Natural killer cell treated with Interleukin-12 subunit alpha and Interleukin-12 subunit beta and Interleukin-15 and Interleukin-18, amount 100 ng/mL, for 72 hours (primary cell): ENCODE results near the gene INTS12. TPM values are rescaled to one million over a fixed set of nuclear protein-coding genes. Genes with fewer than 3 reads are reported as not detected.
"Not testable (repeated sequence)": the region's sequence is repeated elsewhere in the genome, so short reads cannot be mapped to it uniquely, and the experiment has no call there.

Experiments used
- ATAC-seq, 2 donors: fragments of 150-1000 bp; cut with Tn5 transposase in 1 of 2; sonication (Bioruptor Pico), chemical (Tn5 transposase) in 1 of 2; 2 replicates each; pipeline ENCODE4 v1.10.0; 2021
- DNase-seq: peaks from one replicate; pipeline ENCODE4 v3.0.0; 2022; ENCODE audit warnings: low spot score
- H3K27ac Mint-ChIP-seq, 2 donors: 1 replicate in 1 of 2; 2 replicates in 1 of 2; pipeline ENCODE4 v1.8.0; 2022; ENCODE audit warnings: mixed read lengths in 2 of 2, mild to moderate bottlenecking in 1 of 2, moderate library complexity in 1 of 2
- H3K27me3 Mint-ChIP-seq, 2 donors: 1 replicate in 1 of 2; 2 replicates in 1 of 2; pipeline ENCODE4 v1.8.0; 2022; ENCODE audit warnings: mixed read lengths in 2 of 2
- H3K36me3 Mint-ChIP-seq: one replicate; pipeline ENCODE4 v1.8.0; 2022; ENCODE audit warnings: mixed read lengths
- H3K4me1 Mint-ChIP-seq, 2 donors: 1 replicate in 1 of 2; 2 replicates in 1 of 2; pipeline ENCODE4 v1.8.0; 2022; ENCODE audit warnings: low read depth in 2 of 2, mixed read lengths in 2 of 2, mild to moderate bottlenecking in 1 of 2
- H3K4me3 Mint-ChIP-seq: one replicate; pipeline ENCODE4 v1.8.0; 2022; ENCODE audit warnings: mixed read lengths
- H3K9me3 Mint-ChIP-seq: 2 replicates; pipeline ENCODE4 v1.8.0; 2022; ENCODE audit warnings: mixed read lengths
- total RNA-seq, 2 donors: library from RNA; stranded (reverse); gene quantifications; one replicate each; pipeline ENCODE4 v1.2.3, GENCODE V29; 2022

The INTS12 gene
- total RNA-seq, 2 donors from 2014 or later, result 20.4 to 24.4 TPM

DNA sequence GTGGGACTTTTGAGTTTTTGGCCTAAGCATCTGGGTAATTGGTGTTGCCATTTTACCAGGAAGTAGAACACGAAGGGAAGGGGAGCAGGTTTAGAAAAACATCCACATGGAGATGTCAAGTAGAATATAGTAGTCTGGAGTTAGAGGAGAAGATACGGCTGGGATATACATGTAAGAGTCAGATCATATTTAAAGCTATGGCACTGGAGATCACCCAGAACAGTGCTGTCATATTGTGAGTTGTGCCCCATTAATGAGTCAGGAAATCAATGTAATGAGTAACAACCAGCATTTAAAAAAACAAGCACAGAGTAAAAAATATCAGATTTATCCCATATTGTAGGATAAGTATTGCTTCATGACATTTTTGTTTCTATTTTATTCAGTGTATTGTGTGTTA, 4.3 kb upstream of the INTS12 start:
- H3K27ac Mint-ChIP-seq, result no peak overlapping the region
- no peak for DNase-seq
- no peaks in the 10 kb centered on the region for H3K27me3 Mint-ChIP-seq
- peaks cover 1 to 14% of the 10 kb centered on the region in 2 donors for H3K4me1 Mint-ChIP-seq
- no peaks in the 10 kb centered on the region for H3K9me3 Mint-ChIP-seq
- ATAC-seq, result no peak
- no peak overlapping the region for H3K4me3 Mint-ChIP-seq
- peaks cover 6% of the 10 kb centered on the region for H3K36me3 Mint-ChIP-seq

GRCh38 chr4:105710678-105711077, 2.2 kb upstream of the INTS12 start:
- Mint-ChIP-seq H3K27ac (no peak overlapping the region), H3K27me3 (no peaks in the 10 kb centered on the region), H3K4me3 (no peak overlapping the region), H3K4me1 (peaks cover 17 to 33% of the 10 kb centered on the region in 2 donors), H3K9me3 (no peaks in the 10 kb centered on the region), H3K36me3 (peaks cover 6% of the 10 kb centered on the region)
- ATAC-seq, result no peak
- no peak for DNase-seq

DNA sequence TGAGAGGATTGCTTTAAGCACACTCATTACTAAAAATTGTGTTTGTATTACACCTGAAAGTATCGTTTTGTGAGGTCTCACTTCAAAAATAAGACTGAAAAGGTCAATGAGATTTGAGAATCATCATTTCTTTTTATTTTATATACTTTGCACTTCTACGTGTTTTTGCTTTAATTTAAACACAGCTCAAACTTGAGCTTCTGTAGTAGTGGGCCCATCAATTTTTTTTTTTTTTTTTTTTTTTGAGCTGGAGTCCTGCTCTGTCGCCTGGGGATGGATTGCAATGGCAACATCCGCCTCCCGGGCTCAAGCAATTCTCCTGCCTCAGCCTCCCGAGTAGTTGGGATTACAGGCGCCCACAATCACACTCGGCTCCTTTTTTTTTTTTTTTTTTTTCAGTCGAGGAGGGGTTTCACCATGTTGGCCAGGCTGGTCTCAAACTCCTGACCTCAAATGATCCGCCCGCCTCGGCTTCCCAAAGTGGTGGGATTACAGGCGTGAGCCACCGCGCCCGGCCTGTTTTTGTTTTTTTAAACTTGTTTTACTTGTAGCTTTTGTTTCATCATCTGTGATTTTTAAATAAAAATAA, 1.6 kb upstream of the INTS12 start:
- ATAC-seq (no peak), DNase-seq (no peak)
- Mint-ChIP-seq H3K27ac (peak overlapping the region in 1 of 2 donors; percentile 77), H3K4me3 (peak overlapping the region; percentile 92), H3K27me3 (no peaks in the 10 kb centered on the region), H3K36me3 (peaks cover 6% of the 10 kb centered on the region), H3K9me3 (no peaks in the 10 kb centered on the region), H3K4me1 (peaks cover 20 to 35% of the 10 kb centered on the region in 2 donors)

DNA sequence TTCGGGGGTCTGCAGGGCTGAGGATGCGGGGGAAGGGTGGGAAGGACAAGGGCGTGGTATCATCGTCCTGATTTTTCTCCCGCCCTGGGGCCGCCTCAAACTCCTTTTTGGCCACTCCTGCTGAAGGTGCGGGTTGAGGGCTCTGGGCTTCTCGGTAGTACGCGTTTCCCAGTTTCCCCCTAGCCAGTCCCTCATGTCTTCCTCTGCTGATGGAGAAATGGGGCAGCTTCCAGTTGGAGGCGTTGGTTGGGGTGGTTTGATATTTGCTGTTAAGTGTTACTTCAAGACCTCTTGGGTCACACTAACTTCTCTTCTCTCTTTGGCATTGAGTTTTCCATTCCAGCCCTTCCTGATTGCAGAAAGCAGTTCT, 577 bp upstream of the INTS12 start:
- Mint-ChIP-seq H3K4me3 (peak overlapping the region; percentile 92), H3K9me3 (no peaks in the 10 kb centered on the region), H3K4me1 (peaks cover 20 to 35% of the 10 kb centered on the region in 2 donors), H3K27me3 (no peaks in the 10 kb centered on the region), H3K27ac (peak overlapping the region; percentile 77 to 90), H3K36me3 (peaks cover 6% of the 10 kb centered on the region)
- ATAC-seq (peak; percentile 37 to 56), DNase-seq (no peak)

- no peak for DNase-seq
- Mint-ChIP-seq H3K4me3 (peak overlapping the region; percentile 92), H3K27ac (peak overlapping the region; percentile 77 to 90), H3K36me3 (peaks cover 6% of the 10 kb centered on the region), H3K27me3 (no peaks in the 10 kb centered on the region), H3K9me3 (no peaks in the 10 kb centered on the region), H3K4me1 (peaks cover 20 to 34% of the 10 kb centered on the region in 2 donors)
- ATAC-seq, result no peak
These were observed 708 bp downstream of the INTS12 start for GRCh38 chr4:105707782-105708180.

DNA sequence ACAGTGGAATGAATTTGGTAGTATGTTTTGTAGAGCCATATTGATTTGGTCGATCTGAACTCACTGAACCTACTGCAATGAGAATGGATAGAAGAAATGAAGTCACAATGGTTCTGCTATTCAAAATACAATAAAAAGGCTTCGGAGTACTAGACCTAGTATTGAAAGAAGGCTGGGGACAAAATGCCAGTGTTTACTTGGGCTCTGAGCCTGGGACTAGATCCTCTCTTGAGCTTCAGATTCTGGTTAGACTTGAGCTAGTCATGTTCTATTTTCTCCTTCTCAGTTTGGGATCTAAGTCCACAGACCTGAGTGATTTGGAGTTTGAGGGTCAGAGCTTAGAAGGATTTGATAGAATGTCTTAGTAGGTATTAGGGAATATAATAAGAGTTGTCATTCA, 9.9 kb downstream of the INTS12 start:
- Mint-ChIP-seq H3K9me3 (no peaks in the 10 kb centered on the region), H3K36me3 (peaks cover 6% of the 10 kb centered on the region), H3K27ac (no peak overlapping the region), H3K4me1 (peaks cover 5 to 7% of the 10 kb centered on the region in 2 donors), H3K27me3 (no peaks in the 10 kb centered on the region), H3K4me3 (no peak overlapping the region)
- DNase-seq (no peak), ATAC-seq (no peak)

DNA sequence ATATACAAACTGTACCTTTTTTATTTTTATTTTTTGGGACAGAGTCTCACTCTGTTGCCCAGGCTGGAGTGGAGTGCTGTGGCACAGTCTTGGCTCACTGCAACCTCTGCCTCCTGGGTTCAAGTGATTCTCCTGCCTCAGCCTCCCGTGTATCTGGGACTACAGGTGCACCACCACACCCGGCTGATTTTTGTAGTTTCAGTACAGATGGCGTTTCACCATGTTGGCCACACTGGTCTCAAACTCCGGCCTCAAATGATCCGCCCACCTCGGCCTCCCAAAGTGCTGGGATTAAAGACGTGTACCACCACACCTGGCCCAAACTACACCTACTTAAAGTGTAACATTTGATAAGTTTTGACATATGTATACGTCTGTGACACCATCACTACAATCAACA, 12.7 kb downstream of the INTS12 start:
- not testable (repeated sequence) for H3K4me1 Mint-ChIP-seq, DNase-seq, H3K27ac Mint-ChIP-seq, H3K36me3 Mint-ChIP-seq, H3K27me3 Mint-ChIP-seq, H3K9me3 Mint-ChIP-seq, H3K4me3 Mint-ChIP-seq, ATAC-seq

DNA sequence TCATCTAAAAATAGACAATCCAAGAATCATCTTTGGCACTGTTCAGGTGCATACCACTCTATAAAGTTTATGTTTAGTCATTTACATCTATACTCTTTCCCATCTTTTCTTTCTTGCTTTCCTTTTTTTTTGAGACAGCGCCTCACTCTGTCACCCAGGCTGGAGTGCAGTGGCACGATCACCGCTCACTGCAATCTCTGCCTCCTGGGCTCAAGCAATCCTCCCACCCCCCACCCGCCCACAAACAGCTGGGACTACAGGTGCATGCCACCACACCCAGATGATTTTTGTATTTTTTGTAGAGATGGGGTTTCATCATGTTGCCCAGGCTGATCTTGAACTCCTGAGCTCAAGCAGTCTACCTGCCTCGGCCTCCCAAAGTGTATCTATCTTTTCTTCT, 13.7 kb downstream of the INTS12 start:
- ATAC-seq, H3K27ac Mint-ChIP-seq, H3K27me3 Mint-ChIP-seq, H3K4me3 Mint-ChIP-seq, DNase-seq, H3K9me3 Mint-ChIP-seq, H3K36me3 Mint-ChIP-seq, H3K4me1 Mint-ChIP-seq: not testable (repeated sequence)

- DNase-seq (no peak), ATAC-seq (no peak)
- no peaks in the 10 kb centered on the region for H3K27me3 Mint-ChIP-seq
- H3K4me1 Mint-ChIP-seq, result no peaks in the 10 kb centered on the region
- no peak overlapping the region for H3K4me3 Mint-ChIP-seq
- no peaks in the 10 kb centered on the region for H3K9me3 Mint-ChIP-seq
- H3K36me3 Mint-ChIP-seq, result peaks cover 9% of the 10 kb centered on the region
- H3K27ac Mint-ChIP-seq, result no peak overlapping the region
These were observed 21.9 kb downstream of the INTS12 start for GRCh38 chr4:105686571-105686970.

GRCh38 chr4:105683038-105683437, 25.5 kb downstream of the INTS12 start:
- no peak overlapping the region for H3K27ac Mint-ChIP-seq
- no peak for DNase-seq
- no peak for ATAC-seq
- H3K9me3 Mint-ChIP-seq, result no peaks in the 10 kb centered on the region
- no peaks in the 10 kb centered on the region for H3K27me3 Mint-ChIP-seq
- H3K4me3 Mint-ChIP-seq, result no peak overlapping the region
- no peaks in the 10 kb centered on the region for H3K4me1 Mint-ChIP-seq
- H3K36me3 Mint-ChIP-seq, result peaks cover 6% of the 10 kb centered on the region

- H3K4me3 Mint-ChIP-seq, result no peak overlapping the region
- DNase-seq (no peak), ATAC-seq (no peak)
- H3K27ac Mint-ChIP-seq, result no peak overlapping the region
- peaks cover 6% of the 10 kb centered on the region for H3K36me3 Mint-ChIP-seq
- H3K9me3 Mint-ChIP-seq, result no peaks in the 10 kb centered on the region
- no peaks in the 10 kb centered on the region for H3K27me3 Mint-ChIP-seq
- H3K4me1 Mint-ChIP-seq, result no peaks in the 10 kb centered on the region
These were observed 29.3 kb downstream of the INTS12 start for GRCh38 chr4:105679186-105679585.

DNA sequence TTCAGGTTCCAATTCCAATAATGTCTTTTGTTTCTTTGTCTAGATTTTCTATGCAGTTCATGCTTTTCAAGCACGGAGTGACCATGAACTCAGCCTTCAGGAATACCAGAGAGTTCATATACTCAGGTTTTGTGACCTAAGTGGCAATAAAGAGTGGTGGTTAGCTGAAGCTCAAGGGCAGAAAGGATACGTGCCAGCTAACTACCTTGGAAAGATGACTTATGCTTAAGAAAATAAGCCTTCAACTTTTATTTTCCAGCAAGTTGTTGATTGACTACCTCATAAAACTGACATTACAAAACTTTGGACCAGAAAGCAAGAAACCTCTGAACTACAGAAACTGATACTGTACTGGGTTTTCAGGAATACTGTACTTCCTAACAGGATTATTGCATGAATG, 30.8 kb downstream of the INTS12 start:
- no peak for DNase-seq
- no peaks in the 10 kb centered on the region for H3K4me1 Mint-ChIP-seq
- no peak overlapping the region for H3K4me3 Mint-ChIP-seq
- peaks cover 2 to 11% of the 10 kb centered on the region in 2 donors for H3K27me3 Mint-ChIP-seq
- H3K36me3 Mint-ChIP-seq, result peaks cover 6% of the 10 kb centered on the region
- H3K27ac Mint-ChIP-seq, result no peak overlapping the region
- no peak for ATAC-seq
- no peaks in the 10 kb centered on the region for H3K9me3 Mint-ChIP-seq

DNA sequence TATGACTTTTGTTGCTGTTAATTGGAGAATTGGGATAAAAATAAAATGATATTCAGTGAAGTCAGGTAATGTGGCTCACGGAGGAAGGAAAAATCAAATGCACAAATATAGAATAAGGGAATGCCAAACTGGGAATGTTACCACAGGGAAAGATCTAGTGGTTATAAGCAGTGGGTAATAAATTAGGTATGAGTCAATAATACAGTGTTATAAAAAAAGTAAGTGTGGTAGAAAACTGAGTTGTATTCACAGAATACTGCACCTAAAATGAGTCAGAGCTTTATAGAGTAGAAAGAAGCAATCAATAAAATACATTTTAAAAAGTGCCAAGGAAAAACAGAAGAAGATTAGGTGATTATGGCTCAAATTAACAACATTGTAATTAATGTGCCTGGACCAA, 34.5 kb downstream of the INTS12 start:
- Mint-ChIP-seq H3K4me1 (no peaks in the 10 kb centered on the region), H3K36me3 (no peaks in the 10 kb centered on the region), H3K27me3 (peaks cover 5 to 11% of the 10 kb centered on the region in 2 donors), H3K27ac (no peak overlapping the region), H3K9me3 (no peaks in the 10 kb centered on the region), H3K4me3 (no peak overlapping the region)
- DNase-seq (no peak), ATAC-seq (no peak)

DNA sequence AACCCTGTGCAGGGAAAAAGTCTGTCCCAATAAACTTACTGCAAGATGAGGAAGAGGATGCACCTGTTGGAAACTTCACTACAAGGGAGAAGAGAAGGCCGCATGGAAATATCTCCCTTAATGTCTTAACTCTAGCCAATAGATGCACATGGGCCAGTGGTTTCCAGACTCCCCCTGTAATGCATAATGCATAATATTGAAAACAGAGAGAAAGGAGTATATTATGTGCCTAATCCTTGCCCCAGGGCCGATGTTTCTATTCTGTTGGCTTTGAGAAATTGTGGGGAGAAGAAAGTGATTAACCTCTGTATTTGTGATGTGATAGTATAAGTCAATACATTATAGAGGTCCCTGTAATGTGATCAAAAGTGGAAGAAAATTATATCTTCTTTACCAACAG, 37.2 kb downstream of the INTS12 start:
- no peak for ATAC-seq
- Mint-ChIP-seq H3K9me3 (no peaks in the 10 kb centered on the region), H3K27me3 (peaks cover 5 to 11% of the 10 kb centered on the region in 2 donors), H3K27ac (no peak overlapping the region), H3K36me3 (no peaks in the 10 kb centered on the region), H3K4me3 (no peak overlapping the region), H3K4me1 (no peaks in the 10 kb centered on the region)
- no peak for DNase-seq

DNA sequence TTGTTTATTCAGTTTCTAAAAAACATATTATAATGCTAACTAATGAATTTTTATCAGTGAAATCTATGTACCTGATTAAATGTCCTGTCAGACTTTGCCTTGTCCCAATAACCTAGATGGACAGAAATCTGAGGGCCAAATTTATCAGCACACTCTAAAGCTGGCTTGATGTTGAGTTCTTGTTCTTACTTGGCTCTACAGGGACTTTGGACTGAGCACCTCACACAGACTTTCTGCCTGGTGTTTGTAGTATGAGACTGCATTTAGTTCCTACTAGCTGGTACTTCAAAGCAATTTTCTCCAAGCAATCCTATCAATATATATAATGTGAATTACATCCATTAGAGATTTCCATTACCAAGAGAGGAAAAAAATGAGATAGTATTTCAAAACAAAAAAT, 37.8 kb downstream of the INTS12 start:
- H3K9me3 Mint-ChIP-seq, result no peaks in the 10 kb centered on the region
- H3K27me3 Mint-ChIP-seq, result peaks cover 9 to 17% of the 10 kb centered on the region in 2 donors
- H3K4me1 Mint-ChIP-seq, result no peaks in the 10 kb centered on the region
- H3K36me3 Mint-ChIP-seq, result no peaks in the 10 kb centered on the region
- no peak for DNase-seq
- ATAC-seq, result no peak
- no peak overlapping the region for H3K27ac Mint-ChIP-seq
- H3K4me3 Mint-ChIP-seq, result no peak overlapping the region
